NCI-H1436 treated with DMSO at 0.1 percent for 48 hours (cell line): ENCODE results near the gene PODXL.
"Not testable (repeated sequence)": the region's sequence is repeated elsewhere in the genome, so short reads cannot be mapped to it uniquely, and the experiment has no call there.

ENCODE experiments used
- DNase-seq: peaks from one replicate; lab custom pipeline; 2025; lab: John Stamatoyannopoulos, UW

The PODXL gene

DNA sequence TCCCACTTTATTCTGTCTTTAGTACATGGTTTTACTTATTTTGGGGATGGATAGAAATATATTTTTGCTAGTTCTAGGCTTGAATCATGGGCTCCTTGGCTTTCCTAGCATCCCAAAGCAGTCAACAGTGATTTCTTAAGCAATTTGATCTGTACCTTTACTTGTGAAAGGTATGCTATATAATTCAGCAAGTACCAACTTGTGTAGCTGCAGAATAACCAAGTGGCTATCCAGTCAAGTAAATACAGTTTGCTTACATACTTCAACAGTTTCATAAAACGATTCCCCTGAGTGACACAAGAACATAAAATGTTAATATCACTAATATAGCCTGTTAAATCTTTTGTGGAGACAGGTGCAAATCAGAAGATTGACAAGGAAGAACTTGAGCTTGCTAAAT lies 67.2 kb downstream of the PODXL start:
- DNase-seq: no peak

DNA sequence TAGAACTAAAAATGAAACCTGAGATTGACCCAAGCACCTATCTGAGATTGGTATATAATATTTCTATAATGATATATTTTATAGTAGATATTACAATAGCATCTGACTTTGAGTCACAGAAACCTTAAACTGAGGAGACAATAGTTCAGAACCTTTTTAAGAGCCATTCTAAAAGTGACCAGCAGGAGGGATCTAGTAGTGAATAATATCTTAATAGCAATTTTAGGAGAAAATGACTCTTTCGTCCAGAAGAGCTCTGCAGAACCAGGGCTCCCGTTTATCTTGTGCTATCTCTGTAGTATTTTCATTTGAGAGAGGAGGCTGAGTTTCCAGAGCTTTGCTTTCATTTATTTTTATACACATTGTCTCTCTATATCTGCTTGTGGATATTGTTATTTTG lies 68.1 kb downstream of the PODXL start:
- DNase-seq: no peak

DNA sequence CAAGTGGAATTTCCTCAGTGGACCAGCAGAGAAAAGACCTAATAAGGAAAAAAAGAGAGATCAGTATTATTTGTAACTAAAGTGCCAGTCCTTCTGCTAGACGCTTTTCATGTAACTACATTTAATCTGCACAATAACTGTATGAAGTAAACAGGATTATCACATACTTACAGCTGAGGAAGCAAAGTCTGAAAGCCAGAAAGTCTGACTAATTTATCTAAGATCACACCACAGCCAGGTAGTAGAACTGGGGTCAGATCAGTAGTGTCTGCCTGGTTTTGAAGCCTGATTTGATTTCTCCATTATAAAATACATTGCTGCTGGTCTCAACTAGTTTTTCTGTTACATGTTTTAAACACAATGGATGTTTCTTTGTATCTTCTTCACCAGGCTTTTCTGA lies 69.2 kb downstream of the PODXL start:
- no peak for DNase-seq

DNA sequence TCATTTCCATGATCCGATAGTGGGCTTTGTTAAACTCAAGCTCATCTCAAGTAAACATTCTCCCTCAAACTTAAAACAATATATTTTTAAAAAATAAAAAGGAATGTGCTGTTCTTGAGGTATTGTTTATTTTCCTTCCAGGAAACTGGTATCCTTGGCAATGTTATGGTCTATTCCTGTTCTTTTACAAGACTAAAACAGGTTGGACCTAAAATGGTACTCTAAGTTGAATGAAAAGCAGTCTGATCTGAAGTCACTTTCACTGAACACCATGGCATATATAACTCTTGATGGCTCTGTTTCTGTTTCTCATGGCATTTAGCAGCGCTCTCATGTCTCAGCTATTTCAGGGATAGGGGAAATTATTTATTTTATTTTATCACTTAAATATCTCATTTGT lies 70.1 kb downstream of the PODXL start:
- DNase-seq: no peak

DNA sequence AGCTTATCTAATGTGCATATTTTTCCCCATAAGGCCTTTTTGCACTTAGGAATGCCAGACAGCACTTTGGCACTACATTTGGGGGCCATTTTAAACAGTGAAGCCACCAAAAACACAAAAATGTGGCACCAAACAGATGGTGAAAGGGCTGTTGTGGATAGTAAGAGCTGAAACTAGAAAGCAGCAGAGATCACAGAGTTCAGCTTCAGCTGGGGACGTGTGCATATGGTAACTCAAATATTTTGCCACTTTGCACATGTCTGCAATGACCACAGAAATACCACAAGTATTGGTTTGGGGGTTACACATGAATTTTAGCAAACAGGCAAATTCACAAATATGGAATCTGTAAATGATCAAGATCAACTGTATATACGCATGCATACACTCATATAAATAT lies 72.8 kb downstream of the PODXL start:
- no peak for DNase-seq

DNA sequence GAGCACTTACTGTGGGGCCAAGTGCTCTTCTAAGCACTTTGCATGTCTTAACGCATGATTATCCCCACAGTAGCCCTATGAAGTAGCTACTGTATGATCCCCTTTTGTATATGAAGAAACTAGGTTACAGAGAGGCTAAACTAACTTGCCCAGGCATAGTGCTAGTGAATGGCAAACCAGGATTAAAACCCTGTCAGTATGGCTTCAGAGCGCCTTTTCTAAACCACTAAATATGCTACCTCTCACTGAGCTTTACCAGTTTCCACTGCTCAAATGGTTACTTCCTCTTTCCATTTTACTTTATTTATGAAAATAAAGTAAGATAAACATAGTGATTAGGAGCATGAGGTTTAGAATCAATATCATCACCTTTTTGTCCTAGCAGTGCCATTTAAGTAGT lies 73.6 kb downstream of the PODXL start:
- DNase-seq: no peak

DNA sequence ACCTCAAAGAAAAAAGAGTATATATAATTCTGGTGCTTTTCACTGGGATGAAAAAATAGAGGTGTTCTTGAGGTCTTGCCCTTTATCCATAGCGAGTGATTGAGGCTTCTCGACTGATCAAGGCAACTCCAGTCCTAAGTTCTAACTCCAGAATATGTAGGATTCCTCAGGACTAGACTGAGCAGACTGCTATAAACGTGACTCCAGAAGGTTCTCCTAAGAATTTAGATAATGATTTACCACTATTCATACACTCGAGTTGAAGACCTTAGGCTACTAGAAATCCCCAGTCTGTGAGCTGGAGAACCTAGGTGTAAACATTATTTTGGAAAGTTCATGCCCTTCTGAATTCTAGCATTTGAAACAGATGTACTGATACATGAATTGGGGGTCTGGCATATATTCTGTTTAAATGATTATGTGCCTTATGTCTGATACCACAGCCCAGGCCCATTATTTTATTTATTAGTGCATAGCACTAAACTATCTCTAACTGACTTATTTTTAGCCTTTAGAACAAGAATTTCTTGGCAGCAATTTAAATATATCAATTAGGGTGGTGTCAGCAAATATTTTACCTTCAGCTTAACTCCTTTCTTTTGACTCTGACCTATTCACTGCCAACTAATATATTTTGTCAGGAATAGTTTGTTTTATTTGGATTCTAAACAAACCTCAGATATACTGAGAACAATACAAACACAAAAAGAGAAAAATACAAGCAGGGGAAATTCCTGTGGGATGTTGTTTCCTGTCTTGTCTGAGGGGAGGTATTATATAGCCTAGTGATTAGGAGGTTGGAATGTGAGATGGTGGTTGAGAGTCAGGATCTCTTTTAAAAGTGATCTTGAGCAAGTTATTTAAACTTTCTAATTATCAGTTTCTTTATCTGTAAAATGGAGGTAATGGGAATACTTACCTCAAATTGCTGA lies 75.8 kb downstream of the PODXL start:
- DNase-seq: no peak

DNA sequence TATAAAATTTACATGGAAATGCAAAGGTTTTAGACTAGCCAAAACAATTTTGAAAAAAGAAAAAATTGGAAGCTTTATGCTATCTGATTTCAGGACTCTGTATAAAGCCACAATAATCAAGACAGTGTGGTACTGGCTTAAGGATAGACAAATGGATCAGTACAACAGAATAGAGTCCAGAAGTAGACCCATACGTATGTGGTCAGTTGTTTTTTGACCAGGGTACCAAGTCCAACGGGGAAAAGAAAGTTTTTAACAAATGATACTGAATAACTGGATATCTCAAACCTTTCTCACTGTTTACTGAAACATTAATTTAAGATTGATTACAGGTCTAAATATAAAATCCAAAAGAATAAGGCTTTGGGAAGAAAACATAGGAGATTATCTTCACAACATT lies 79.7 kb downstream of the PODXL start:
- no peak for DNase-seq

DNA sequence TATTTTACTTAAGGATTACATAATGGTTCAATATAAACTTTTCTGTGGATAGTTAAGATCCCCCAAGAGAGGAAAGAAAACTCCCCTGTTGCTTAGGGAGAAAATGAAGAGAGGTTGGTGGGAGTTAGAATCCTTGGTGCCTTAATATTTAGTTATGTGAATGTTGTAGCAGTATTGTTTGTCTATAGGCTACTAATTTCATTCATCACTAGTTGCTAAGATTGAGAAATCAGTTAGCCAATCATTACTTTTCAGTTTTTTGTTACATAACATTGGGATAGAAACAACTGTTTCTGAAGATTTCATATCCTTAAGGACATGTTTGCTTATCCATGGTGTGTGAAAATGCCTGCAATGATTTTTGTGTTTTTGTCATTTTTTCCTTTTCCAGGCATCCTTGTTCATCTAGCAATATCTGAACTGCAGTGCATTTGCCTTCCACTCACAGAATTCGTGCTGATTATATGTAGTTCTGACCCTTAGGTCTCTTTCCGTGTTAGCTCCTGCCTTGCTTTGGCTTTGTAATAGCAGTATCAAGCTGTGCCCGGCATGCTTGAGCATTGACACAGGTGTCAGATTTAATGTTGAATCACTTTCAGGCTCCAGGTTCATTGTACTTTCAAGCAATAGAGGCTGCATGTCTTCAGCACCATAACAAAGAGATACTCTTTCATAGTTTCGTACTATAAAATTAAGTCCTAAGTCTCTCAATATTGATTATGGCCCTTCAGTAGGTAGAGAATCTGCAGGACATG lies 85.0 kb downstream of the PODXL start:
- no peak for DNase-seq

DNA sequence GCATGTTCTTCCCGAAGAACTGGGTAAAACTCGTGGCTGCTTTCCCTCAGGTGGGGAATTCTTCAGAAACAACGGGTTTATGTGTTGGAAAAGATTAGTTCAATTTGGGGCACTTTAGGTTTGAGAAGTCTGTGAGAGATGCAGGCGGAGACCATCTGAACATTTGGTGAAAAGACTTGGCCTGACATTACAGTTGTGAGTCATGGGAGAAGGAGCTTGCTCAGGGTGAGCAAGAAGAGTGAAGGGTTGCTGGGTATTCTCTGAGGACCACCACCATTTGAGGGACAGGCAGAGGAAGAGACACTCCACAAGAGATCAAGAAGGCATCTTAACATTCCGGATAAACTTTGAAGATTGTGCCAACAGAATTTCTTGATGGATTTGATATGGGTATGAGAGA lies 88.6 kb downstream of the PODXL start:
- no peak for DNase-seq

DNA sequence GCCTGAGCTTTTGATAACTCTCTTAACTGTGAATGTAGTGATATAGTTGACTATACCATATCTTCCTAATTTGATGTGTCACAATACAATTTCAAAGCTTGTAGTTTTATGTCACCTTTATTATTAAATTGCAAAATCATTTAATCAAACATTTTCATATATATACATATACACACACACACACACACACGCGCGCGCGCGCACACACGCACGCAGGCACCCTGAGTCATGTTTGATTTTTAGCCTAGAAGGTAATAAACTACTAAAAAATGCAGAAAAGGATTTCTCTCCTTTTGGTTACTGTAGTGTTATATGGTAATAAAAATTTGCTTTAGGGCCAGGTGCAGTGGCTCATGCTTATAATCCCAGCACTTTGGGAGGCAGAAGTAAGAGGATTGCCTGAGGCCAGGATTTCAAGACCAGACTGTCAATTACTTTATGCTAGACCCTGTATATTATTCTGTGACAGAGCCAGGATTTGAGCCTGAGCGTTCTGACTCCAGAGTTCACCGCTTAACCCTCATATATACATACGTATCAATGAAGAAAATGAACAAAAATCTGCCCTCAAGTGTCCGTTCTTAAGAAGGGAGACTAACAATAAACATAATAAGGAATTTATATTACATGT lies 89.6 kb downstream of the PODXL start:
- no peak for DNase-seq

DNA sequence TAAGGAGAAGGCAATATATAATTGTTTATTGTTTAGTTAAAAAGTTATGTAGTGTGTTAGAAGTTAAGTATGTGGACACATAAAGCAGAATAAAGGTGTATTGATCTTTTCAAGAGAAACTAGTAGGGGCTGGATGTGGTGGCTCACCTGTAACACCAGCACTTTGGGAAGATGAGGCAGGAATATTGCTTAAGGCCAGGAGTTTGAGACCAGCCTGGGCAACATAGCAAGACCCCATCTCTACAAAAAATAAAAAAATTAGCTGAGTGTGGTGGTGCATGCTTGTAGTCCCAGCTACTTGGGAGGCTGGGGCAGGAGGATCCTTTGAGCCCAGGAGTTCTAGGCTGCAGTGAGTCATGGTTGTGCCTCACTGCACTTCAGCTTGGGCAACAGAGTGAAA lies 93.7 kb downstream of the PODXL start:
- not testable (repeated sequence) for DNase-seq

DNA sequence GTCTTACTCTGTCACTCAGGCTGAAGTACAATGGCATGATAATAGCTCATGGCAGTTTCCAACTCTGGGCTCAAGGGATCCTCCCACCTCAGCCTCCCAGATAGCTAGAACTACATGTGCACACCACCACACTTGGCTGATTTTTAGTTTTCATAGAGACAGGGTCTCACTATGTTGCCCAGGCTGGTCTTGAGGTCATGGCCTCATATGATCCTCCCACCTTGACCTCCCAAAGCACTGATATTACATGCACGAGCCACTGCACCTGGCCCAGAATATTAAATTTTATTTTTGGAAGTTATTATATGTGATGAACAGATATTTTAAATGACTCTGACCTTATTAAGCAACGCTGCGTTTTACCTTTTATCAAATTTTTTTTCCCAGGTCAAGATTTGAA lies 94.4 kb downstream of the PODXL start:
- DNase-seq: no peak

DNA sequence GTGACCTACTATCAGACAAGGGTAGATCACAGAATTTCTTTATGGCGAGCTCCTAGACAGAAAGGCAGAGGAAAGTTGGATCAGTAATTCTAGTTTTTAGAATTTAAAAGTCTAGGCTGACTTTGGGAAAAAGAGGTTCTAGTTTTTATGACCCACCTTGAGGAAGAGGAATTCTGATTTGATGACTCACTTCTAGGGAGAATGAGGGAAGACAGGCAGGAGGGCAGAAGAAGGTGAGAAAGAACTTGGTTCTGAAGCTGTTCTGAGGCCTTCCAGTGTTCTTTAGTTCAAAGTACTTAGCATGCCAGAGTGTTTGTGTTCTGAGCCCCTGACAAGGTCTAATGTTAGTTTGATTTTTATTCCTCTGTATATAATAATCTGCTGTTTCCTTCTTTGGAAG lies 97.2 kb downstream of the PODXL start:
- DNase-seq: no peak

DNA sequence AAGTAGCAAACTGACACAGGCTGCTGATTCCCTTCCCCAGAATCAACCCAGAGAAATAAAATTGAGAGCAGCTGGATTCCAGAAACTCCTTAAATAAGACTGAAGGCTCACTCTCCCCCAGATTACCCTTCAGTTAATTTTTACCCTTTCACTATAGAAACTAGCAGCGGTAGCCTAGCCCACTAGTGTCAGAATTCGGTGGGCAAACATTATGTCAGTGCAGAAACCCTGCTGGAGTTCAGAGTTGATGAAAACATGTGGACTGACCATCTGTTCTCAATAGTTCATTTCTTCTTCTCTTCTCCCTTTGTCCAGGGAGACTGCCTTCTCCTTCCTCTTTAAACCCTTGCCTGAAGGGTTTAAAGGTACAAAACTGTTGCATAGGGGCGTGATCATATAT lies 100.1 kb downstream of the PODXL start:
- DNase-seq: no peak

DNA sequence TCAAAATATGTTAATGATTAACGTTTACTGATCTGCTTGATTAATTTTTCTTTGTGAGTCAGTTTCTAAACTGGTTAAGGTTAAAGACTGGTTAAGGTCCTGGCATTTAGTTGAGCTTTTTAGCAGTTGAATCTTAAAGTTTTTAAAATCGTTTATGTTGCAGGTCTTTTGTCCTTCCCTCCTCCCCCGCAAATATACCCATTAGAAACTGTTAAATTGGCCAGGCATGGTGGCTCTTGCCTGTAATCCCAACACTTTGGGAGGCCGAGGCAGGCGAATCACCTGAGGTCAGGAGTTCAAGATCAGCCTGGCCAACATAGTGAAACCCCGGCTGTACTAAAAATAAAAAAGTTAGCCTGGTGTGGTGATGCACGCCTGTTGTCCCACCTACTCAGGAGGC lies 100.9 kb downstream of the PODXL start:
- no peak for DNase-seq

DNA sequence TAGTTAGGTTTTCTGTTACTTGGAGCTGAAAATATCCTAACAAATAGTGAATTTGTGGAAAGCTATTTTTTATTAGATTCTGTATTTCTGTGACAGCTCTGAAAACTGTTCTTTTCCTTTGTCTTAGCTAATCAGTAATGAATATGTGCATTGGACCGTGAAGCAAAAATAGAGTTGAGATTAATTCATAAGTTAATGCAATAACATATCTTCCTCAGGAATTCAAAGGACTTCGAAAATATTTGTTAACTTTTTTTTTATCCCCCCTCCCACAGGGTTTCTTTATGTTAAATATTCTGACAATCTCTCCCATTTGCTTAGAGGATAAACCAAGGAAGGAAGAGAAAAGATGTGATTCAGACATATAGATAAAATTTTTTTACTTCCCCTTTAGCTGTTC lies 101.4 kb downstream of the PODXL start:
- DNase-seq: no peak

DNA sequence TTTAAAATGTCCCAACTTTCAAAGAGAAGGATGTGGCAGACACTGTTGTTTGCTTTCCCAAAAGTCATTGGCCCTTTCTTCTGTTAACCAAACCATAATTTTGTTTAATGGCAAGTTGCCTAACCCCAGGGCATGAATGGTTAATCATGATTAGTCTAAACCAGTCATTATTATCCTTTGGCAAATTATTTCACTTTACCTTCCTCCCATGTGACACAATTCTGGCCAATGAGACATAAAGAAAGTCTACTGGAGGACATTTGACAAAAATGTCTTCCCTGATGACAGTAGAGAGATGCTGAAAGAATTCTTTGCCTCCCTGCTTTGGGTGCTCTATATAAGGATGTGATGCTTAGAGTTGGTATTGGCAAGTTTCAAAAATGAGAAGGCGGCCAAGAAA lies 101.9 kb downstream of the PODXL start:
- no peak for DNase-seq
